Right renal cortex interstitium (tissue), 3 donors: ENCODE results near the gene DCAF6. TPM values are rescaled to one million over a fixed set of nuclear protein-coding genes. Genes with fewer than 3 reads are reported as not detected.

Source experiments
- polyA plus RNA-seq, 3 donors: library from polyadenylated mRNA; unstranded; fragments of 120-200 nt; gene quantifications; one replicate each; pipeline ENCODE4 v1.2.1, GENCODE V29; 2013; ENCODE audit not compliant: insufficient read length in 3 of 3

Gene DCAF6
- polyA plus RNA-seq, 3 donors: 73.7 to 84.4 (median 82.3) TPM

Other genes with a start within 250 kb of the DCAF6 start
- gene MPZL1, start 214.7 kb upstream of the DCAF6 start, polyA plus RNA-seq: 100 to 1,000 TPM; 122 to 129 (median 124) TPM
- under 1 TPM; 0.31 to 0.44 (median 0.35) TPM for gene ADCY10, start 22.5 kb upstream of the DCAF6 start, polyA plus RNA-seq
- 100 to 1,000 TPM; 192 to 207 (median 194) TPM for gene MPC2, start 389 bp downstream of the DCAF6 start, polyA plus RNA-seq
- gene GPR161, start 200.2 kb downstream of the DCAF6 start, polyA plus RNA-seq: 10 to 100 TPM; 19.8 to 20.6 (median 20.5) TPM
- 10 to 100 TPM; 49.4 to 59.5 (median 51.0) TPM for gene TIPRL, start 242.3 kb downstream of the DCAF6 start, polyA plus RNA-seq